GM12801 (cell line): ENCODE data around the gene PMP22.

Source experiments
- TF ChIP-seq, protein P1 (sequence below): IDR thresholded peaks from one replicate; pipeline ENCODE4 v1.5.1; 2011; ENCODE audit warnings: control low read depth; ENCODE audit not compliant: insufficient read length; ENCODE audit errors: extremely low read depth

Gene PMP22

DNA sequence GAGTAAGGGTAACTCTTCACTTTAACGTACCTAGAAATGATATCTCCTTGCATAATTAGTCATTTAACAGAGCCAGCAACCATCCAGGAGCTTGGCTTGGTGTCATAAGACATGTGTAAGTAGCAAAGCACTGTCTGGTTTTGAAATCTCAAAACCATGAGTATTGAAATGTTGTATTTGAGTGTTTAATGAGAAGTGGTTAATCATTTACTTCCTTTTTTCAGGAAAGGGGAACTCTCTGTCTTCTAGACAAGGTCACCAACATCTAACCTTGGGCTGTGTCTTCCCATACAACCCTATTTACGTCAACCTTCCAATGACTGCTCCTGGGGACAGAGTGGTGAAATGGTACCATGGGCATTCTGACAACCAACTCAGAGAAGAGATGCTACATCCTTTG, 27.1 kb downstream of the PMP22 start:
- TF ChIP-seq, protein P1, sequence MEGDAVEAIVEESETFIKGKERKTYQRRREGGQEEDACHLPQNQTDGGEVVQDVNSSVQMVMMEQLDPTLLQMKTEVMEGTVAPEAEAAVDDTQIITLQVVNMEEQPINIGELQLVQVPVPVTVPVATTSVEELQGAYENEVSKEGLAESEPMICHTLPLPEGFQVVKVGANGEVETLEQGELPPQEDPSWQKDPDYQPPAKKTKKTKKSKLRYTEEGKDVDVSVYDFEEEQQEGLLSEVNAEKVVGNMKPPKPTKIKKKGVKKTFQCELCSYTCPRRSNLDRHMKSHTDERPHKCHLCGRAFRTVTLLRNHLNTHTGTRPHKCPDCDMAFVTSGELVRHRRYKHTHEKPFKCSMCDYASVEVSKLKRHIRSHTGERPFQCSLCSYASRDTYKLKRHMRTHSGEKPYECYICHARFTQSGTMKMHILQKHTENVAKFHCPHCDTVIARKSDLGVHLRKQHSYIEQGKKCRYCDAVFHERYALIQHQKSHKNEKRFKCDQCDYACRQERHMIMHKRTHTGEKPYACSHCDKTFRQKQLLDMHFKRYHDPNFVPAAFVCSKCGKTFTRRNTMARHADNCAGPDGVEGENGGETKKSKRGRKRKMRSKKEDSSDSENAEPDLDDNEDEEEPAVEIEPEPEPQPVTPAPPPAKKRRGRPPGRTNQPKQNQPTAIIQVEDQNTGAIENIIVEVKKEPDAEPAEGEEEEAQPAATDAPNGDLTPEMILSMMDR: no peak

DNA sequence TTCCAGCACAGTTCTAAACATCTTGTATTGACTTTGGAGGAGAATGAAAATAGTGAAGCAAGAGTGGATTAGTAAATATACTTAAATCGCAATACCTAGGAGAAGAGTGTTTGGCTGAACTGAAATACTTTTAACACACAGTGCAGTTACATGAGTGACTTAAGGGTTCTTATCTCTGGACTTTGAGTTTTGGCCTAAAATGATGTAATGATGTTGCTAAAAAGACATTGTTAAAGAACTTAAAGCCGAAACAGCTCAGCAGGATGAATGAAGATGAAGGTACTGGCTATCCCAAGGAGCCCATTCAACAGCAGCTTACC, 28.1 kb downstream of the PMP22 start:
- TF ChIP-seq, protein P1: no peak

DNA sequence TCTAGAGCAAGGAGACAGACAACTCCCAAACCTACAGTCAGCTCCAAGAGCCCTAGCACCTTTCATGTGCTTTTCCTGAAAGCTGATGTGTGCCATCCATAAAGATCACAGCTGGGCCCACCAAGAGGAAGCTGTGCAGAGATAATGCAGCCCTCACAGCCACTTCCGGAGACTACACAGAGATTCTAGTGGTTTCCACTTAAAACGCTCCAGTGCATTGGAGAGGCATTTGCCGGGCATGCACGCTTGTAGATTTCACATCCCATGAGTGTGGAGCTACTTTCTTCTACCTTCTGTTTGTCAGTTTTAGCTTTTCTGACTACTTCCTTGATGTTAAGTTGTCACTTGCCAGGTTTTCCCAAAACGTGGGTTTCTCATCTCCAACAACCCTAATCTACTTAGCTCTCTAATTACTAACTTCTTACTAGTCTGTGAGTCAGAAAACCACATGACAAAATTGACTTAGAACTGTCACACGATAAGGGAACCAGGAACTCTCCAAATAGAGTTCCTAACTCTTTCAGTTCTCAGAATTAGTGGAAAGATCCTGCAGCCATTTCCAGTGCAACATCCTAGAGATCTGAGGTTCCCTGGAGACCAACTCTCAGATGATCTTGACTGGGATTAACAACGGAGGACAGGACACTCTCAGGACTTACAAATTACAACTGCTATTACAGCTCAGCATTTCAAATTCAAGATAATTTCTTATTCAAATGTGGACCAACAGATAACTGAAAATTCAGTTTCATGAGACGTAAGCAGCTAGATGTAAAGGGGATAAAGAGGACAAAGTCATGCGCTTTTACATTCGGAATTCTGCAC, 28.6 kb downstream of the PMP22 start:
- TF ChIP-seq, protein P1: no peak

DNA sequence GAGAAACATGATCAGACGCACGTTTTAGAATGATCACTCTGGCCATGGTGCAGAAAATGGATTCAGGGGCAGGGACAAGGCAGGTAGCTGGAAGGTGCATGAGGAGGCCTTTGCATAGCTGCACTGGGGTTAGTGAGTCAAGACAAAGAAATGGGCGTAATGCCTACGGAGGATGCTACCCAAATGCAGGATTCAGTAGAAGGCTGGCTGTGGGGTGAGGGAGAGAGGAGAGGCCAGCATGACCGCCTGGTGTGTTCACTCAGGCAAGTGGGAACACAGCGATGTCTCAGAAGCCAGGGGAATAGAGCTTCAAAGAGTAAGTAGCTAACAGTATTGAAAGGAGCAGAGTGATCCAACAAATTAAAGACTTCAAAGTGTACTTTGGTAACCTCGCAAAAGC, 31.2 kb downstream of the PMP22 start:
- TF ChIP-seq, protein P1: no peak

DNA sequence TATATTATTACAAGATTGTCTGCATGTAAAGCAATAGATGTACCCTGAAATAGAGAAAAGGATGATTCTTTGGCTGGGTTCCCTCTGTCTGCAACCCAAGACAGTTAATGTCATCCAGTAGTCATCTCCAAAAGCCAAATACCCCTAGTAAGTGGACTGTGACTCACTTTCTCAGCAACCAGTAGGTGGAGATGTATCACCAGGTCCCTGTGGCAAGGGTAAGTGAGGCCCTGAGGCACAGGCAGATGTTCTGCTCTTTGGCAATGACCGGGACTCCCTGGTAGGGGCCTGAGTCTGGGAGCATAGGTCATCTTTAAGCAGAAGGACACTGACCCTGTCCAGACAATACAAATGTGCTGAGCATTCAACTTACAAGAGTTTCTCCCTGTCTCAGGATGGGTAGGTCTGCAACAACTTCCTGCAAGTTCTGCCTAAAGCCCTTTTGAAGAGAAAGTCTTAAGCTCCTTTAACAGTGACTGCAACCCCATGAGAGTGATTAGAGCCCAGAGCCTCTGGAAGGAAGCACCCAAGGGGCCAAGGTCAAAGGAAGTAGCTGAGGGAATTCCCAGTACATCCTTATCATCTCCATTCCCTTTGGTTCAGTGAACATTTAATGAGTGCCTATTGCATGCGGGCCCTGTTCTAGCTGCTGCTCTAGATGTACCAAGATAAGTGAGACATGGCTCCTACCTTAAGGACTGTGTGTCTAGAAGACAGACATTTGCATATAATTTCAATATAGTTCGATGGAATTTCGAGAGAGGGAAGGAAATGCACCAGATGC, 31.9 kb downstream of the PMP22 start:
- TF ChIP-seq, protein P1: no peak

DNA sequence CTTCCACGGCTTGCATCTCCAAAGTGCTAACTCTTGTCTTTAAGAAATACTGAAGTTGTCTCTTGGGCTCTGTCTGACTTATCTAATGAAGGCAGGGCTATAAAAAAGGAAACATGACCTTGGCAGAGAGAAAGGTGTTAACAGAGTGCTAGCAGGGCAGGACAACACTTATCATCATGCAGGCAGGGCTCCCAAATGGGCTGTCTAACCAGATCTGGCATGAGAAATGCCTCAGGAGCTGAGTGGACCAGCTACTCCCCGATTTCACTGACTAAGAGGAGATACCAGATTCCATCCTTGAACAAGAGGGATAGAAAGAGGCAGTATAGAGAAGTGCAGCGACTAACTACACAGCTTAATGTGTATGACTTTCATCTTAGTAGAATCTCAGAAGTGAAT, 32.6 kb downstream of the PMP22 start:
- TF ChIP-seq, protein P1: no peak

DNA sequence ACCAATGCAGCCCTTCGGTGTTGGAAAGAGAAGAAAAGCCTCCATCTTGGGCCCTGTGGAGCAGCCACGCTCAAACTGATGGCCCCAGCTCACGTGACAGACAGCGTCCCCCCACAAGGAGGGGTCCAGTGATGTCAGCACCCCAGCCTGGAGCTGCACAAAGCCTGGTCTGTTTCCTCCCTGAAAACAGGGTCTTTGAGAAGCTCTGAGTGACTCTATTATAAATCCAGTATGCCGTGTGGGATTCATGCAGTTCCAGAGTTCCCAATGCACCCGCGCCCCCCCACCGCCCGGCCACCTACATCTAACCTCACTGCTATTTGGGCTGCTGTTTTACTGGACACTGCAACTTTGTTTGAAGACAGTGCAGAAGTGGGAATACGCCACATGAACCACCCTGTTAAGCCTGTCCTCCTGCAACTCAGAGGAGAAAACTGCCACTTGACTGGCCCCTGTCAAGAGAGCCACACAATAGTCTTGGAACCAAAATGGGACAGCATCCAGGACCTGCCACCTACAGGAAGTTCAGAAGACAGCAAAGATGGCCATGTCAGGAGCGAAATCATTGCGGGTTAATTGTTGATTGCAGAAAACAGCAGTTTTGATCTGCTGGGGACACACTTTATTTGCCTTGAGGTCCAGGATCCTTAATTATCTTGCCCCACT, 33.1 kb downstream of the PMP22 start:
- TF ChIP-seq, protein P1: no peak
